Skin of body (tissue), 2 donors: Measurements from ENCODE around the gene ANO4. TPM values are rescaled to one million over a fixed set of nuclear protein-coding genes. Genes with fewer than 3 reads are reported as not detected.

ENCODE experiments used
- DNase-seq: peaks from one replicate; lab custom pipeline; 2025; lab: John Stamatoyannopoulos, UW
- total RNA-seq: library from RNA; depleted of rRNA; stranded (reverse); fragments of >200 nt; gene quantifications from one replicate; pipeline ENCODE4 v1.2.3, GENCODE V29; 2014

ANO4 gene
- total RNA-seq, 1 donor from 2014 or later, result 0.20 TPM

DNA sequence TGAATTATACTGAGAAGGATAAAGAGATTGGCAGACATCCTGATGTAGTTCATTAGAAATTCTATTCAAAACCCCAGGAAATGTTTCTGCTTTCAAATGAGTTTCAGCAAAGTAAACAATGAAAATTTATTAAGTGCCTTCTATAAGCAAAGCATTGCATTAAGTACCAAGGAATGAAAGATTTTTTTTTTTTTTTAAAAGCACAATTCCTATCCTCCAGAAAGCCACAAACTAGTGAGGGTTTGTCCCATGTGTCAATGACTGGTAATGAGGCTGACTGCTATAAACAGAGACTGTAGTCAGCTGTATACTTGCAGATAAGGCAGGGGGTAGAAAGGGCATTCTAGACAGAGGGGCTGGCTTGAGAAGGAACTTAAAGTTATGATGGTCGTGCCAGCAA, 6.7 kb downstream of the ANO4 start:
- DNase-seq, result no peak

DNA sequence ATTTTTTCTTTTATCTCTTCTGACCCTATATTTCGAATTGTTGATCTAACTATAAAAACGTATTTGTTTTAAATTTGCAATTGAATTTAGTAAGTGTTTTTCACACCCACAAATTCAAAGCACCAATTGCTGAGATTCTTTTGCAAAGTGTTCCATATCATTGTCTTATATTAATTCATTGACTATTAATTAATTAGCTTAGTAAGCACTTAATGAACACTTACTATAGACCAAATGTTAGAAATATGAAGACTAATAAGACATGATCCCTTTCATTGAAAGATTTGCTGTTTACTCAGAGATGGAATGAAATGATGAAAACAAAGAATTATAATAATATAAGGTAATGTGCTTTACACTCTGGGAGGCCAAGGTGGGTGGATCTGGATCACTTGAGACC, 14.2 kb downstream of the ANO4 start:
- DNase-seq, result no peak

DNA sequence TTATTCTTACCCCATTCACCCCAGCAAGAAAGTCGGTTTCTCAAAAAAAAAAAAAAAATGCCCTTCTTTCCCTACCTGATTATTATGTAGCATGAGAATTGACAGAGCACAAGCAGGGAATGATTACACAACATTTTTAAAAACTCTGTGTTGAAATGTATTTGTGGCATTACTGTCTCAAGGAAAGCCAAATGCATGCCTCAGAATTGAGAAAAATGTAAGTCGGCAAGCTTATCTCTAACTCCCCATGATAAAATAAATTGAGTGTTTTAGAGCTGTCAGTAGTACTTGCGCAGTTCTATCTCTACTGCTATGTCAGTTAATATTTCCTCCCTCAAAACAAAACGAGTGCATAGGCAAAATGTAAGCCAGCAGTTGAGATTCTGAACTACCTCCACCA, 25.7 kb downstream of the ANO4 start:
- no peak for DNase-seq

DNA sequence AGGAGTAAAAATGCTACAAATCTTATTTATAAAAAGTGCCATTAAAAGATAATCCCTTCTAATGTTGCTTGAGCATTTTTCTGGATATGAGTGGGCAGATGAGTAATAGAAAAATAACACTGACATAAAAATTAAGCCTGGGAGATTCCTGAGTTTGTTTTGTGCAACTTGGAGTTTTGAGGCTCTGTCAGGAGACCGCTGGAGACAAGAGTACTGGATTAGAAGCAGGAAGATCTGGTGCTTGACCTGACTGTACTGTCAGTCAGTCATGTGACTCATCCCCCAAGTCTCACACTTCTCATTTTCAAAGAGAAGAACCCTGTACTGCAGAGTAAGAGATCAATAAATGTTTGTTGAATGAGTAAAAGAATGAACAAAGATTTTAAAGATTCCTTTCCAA, 29.4 kb downstream of the ANO4 start:
- DNase-seq, result no peak

DNA sequence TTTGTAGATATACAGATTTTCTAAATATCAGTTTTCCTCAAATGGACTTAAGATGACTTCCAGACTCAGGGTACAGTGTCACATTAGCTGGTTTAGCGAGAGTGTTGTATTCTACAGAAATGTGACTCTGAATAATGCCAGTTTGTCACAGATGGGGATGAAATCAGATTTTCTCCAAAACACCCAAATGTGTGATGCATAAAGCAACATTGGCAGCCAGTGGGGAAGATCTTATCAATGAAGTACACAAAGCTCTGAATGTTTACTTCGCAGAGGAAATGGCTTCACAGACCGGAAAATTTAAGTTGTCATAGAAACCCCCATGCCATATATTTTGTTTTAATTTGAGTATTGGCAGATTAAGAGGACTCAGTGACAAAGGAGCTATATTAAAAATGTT, 29.9 kb downstream of the ANO4 start:
- no peak for DNase-seq

DNA sequence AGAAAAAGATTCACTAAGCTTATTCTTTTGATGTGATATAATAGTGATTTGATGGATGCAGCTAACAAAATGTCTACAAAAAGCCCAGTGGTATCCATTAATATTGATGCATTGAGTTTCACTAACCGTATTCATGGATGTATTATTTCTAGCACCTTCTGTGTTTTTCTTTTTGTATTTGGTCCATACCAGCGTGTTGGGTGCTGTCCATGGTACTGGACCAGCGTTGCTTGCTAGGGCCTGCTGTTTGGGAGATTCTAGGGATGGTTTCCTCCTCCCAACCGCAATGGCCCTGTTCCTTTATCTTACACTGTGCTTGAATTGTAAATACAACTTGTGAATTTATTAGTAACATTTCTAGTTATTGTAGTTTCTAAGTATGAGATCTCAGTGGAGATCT, 31.7 kb downstream of the ANO4 start:
- DNase-seq, result no peak

DNA sequence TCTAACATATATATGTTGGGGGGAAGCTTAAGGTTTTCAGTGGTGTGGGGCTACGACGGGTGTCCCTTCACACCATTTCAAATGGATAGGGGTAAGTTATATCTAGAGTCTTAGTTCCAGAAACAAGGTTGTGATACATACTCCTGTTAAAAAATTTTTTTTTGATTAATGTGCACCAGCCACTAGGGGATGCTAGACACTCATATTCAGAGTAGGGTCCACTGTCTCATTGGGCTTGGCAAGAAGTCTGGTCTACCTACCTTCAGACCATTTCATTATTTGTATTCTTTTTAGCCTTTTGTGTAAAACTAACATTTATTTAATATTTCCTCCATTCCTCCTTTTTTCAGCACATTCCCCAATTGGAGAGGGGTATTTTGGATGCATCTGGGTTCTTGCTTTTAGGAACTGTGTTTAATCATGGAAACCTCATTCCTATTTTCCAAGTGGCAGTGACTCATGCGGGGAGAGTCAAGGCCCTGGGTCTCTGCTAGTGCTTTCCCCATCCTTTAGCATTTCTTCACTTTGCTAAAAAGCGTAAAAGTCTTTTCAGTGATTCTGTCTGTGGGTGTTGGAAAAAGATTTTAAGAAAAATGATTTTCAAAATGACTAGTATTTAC, 33.4 kb downstream of the ANO4 start:
- DNase-seq, result no peak

DNA sequence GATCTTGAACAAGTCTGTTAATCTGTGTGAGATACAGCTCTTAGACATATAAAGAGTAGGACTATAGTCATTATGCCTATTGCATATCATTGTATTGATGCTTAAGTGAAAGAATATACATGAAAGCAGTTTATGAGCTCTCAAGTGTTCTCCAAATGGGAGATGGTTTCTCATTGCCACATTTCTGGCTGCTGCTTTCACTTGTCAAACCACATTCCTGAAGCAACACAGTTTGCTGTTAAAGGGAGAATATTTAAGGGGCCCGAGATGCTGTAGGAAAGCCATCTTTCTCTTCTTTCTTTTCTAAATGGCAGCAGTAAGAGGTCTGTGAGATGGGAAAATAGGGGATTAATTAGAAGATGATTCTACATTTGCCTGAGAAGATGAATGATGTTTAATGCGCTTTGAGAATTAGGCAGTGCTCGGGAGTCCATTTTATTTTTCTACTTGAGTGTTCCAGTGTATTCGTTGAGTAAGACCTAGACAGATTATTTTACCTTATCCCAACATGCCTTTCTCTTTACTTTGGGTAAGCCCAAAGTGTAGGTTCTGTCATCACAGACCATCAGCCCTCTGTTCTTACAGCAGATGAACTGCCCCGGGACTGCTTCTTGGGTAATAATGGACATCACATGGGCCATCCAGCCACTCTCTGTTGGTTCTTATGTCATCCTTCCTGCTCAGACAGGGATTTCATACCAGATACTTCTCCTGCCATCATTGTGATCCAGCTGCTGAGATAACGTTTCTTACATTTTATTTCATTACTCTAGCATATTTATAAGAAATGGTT, 35.6 kb downstream of the ANO4 start:
- DNase-seq, result no peak

DNA sequence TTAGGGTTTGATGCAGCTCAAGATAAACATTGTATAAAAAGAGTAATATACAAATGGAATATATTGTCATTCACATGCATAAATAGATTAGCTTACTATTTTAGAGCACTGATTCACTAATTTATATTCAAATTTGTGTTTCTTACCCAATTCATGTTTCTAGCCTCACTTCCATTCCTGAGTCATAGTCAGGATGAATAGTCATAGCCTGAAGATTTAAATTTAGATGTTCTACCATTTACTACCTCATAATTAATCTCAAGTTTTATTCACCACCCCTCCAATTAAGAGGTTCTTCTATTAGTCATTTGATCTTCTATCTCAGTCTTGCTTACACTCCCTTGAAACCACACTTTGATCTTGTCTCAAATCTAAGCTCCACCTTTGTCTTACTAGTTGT, 38.7 kb downstream of the ANO4 start:
- no peak for DNase-seq

DNA sequence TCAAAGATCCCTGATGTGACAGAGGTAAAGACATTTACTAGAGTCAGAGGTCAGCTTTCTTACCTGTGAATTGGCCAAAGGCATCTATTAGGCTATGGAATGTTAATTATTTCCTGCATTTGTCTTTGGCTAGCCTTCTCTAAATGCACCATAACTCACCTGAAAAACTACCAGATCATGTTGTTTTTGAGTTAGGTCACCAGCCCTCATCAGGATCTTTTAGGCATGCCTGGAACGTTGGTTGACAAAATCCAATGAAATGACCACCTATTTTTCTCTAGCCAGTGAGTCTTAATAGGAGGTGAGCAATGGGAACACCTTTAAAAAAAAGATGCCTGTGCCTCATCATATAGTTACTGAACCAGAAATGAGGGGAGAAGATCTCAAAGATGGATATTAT, 46.2 kb downstream of the ANO4 start:
- DNase-seq, result no peak

DNA sequence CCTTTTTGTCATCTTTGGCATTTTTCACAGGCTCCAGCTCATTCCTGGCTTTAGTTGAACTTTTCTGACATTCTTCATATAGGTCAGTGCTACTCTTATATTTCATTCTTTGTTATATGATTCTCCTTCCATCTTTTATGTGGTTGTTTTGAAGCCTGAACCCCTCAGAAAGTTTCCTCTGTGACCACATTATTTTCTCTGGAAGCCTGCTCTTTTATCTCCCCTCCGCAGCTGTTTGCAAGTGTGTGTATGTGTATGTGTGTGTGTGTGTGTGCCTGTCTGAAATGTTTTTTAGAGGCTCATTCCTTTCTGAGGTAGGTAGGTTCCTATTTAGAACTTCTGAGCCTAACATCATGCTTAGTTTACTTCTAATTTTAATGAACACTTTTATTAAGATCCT, 47.6 kb downstream of the ANO4 start:
- DNase-seq, result no peak

DNA sequence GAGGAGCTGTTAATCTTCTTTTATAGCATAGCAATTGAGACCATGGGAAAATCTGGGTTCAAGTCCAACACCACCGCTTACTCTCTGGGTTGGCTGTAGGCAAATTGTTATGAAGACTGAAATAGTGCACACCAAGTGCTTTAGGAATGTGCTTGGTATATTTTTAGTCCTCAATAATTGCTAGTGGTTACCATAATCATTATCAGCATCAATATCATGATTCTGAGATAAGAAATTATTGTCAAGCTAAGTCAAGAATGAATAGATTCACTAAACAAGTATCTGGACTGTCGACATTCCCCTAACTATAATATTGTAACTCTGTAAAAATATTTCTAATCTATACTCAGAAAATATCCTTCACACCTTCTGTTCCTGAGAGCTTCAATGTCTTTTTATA, 48.5 kb downstream of the ANO4 start:
- DNase-seq, result no peak

DNA sequence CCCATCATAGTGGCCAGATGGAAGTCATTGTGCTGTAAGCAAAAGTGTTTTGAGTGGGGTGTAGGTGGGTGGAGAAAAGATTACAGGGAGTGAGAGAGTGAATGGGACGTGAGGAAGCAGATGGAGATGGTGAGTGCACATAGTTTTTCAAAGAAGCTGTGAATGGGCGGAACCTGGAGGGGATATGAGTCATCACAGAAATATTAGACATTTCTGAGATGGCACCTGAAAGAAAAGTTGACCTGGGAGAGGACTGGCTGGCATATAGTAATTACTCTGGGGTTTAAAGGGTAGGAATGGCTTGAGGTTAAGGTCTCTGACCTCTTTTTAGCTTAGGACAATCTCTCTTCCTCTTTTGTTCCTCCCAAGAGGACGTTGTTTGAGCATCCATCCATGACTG, 50.5 kb downstream of the ANO4 start:
- DNase-seq, result no peak

DNA sequence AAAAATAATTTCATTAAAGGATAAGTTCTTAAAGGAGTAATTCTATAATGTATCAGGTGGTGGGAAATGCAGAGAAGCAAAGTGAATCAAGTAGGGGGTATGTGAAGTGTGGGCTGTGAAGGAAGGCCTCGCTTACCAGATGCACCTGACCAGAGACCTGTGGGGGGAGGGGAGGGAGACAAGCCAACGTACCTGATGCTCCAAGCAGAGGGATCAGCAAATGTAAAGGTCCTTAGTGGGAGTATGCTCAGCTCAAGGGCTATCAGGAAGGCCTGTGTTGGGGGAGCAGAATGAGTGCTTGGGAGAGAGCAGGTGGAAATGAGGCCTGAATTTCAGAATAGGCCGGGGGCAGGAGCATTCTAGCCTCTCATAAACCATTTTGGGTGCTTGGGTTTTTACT, 57.1 kb downstream of the ANO4 start:
- no peak for DNase-seq

DNA sequence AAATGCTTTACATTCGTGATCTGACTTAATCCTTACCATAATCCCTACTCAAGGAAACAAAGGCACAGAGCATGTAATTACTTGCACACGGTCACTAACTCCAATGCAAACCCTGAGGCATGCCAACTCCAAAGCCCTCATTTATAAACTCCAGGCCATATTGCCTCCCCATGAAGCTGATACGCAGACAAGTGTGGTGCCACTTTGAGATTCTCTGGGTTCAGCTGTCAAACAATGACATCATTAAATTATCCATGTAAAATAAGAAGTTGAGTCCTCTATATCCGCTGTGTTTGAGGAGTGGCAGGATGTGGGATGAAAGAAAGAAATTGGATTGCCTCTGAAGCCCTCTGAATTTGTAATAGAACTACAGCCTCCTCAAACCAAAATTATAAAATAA, 62.8 kb downstream of the ANO4 start:
- DNase-seq, result no peak

DNA sequence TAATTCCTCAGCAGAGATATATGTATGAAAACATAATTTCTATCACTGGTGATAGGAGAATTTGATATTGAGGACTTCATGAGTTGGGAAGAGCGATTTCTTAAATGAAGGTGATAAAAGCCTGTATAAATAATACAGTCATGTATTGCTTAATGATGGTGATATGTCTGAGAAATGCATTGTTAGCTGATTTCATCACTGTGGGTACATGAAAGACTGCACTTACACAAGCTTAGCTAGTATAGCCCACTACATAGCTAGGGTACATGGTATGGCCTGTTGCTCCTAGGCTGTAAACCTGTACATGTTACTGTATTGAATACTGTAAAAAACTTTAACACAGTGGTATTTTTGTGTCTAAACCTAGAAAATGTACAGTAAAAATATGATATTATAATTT, 63.4 kb downstream of the ANO4 start:
- no peak for DNase-seq

DNA sequence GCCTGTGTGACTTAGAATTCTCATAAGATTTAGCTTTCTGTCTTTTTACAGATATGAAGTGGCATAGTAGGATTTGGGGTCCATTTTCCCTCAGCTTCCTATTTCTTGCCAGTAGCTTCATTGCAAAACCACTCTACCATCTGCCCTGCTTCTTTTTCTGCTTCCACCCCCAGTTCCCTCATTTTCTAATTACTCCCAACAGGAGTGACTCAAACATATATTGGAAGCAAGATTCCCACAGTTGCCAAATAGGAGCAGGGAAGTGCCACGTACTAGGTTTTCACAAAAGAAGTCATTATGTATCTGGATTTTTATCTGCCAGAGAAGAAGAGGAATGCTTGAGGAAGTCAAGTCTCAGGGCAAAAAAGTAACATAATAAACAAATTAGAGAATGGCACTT, 64.1 kb downstream of the ANO4 start:
- no peak for DNase-seq

DNA sequence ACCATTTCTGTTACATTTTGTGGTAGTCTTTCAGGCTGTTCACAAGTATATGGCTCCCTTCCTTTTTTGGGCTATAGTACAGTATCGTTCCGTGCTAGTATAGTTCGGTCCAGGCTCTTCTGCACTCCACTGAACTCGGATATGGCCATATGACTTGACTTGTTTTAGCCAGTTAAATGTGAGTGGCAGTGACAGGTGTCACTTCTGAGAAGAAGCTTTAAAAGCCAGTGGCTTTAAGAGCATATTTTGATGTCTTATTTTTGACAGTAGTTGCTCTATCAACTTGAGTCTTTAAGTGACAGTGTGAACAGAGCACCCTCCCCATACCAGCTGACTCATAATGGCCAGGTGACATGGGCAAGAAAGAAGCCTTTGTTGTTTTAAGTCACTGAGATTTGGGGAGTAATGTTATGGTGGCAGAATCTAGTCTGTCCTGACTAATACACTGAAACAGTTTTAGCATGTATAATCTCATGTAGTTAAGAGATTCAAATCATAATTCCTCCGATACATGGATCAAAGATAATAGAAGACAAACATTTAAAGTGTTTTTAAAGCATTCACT, 64.6 kb downstream of the ANO4 start:
- DNase-seq, result no peak

DNA sequence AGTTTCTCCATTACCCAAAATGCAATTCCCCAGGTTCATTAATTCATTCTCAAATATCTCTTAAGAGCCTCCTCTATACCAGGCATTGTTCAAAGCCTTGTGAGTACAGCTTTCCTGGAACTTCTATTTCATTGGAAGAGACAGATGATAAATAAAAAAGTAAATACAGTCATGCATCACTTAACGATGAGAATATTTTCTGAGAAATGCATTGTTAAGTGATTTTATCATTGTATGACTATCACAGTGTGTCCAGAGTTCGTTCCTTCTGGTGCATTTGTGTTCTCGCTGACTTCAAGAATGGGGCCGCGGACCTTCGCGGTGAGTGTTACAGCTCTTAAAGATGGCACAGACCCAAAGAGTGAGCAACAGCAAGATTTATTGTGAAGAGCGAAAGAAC, 66.0 kb downstream of the ANO4 start:
- DNase-seq, result no peak

DNA sequence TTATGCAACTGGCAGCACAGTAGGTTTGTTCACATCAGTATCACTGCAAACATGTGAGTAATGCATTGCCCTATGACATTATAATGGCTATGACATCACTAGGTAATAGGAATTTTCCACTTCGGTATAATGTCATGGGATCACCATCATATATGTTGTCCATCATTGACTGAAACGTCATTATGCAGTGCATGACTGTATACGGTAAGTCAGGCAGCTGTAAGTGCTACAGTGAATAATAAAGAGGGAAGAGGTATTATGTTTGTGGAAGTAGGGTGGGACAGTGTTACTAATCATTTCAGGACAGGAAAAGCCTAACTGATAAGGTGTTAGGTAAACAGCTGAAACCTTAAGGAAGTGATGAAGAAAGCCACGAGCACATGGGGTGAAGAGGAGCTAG, 68.1 kb downstream of the ANO4 start:
- no peak for DNase-seq

DNA sequence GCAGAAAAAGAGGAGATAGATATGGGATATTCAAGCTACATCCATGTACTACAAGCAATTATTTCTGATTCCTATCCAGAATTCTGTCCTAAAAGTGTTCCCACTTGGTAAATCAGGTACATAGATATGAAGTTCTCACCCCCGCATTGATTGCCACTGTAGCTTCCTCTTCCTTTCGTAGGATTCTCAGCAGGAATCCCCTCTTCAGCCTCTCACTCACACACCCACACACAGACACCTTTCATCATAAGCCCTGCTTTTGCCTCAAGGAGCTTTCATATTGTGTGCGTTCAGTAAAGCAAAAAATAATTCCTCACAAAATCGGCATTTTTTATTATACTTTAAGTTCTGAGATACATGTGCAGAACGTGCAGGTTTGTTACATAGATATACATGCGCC, 69.8 kb downstream of the ANO4 start:
- DNase-seq, result no peak

DNA sequence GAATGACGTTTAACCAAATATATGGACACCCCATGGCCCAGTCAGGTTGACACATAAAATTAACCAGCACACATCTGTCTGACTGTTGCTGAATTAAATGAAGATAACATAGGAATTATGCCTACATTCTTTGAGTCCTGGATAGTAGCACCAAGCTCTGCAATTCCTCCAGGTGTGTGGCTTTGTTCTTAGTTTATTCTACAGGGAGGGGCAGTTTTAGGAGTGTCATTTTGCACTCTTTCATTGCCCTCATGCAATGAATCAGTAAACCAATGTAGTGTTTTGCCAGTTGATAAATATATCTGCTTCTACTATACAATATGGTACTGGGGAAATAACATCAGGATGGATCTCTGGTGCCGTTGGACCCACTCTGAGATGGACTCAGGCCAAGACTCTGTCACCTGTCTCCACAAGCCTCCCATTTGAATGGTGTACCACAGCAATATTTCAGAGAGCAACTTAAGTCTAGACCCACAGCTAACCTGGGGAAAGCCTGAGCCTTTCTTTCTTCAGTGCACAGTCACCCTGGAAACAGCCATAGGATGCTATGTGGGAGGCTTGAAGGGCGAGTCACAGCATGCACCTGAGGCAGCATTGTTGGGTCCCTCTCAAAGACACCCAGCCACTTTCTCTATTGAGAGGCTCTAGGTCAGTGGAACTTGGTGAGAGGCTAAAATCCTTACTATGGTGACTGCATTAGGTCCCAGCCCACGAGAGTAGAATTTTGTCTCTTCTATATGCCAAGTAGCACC, 73.2 kb downstream of the ANO4 start:
- DNase-seq, result no peak
